ENCODE results near the gene PIKFYVE.
"Not testable (repeated sequence)": the region's sequence is repeated elsewhere in the genome, so short reads cannot be mapped to it uniquely, and the experiment has no call there.

Gene PIKFYVE

DNA sequence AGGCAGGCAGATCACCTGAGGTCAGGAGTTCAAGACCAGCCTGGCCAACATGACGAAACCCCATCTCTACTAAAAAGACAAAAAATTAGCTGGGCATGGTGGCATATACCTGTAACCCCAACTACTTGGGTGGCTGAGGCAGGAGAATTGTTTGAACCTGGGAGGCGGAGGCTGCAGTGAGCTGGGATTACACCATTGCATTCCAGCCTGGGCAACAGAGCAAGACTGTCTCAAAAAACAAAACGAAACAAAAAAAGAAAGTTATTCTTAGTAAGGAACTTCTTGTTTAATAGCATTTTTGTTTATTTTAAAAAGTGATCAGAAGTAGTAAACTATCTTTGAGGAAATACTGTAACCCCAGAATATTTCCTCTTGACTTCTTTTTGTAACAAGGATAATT is 90.4 kb downstream of the PIKFYVE start:
- DNase-seq, H3K27ac Mint-ChIP-seq, H3K4me3 Mint-ChIP-seq, H3K9me3 Mint-ChIP-seq, H3K4me1 Mint-ChIP-seq, ATAC-seq, H3K27me3 Mint-ChIP-seq: not testable (repeated sequence)
- H3K36me3 Mint-ChIP-seq (ENCODE audit: low read depth), result peaks cover 38% of the 10 kb centered on the region

DNA sequence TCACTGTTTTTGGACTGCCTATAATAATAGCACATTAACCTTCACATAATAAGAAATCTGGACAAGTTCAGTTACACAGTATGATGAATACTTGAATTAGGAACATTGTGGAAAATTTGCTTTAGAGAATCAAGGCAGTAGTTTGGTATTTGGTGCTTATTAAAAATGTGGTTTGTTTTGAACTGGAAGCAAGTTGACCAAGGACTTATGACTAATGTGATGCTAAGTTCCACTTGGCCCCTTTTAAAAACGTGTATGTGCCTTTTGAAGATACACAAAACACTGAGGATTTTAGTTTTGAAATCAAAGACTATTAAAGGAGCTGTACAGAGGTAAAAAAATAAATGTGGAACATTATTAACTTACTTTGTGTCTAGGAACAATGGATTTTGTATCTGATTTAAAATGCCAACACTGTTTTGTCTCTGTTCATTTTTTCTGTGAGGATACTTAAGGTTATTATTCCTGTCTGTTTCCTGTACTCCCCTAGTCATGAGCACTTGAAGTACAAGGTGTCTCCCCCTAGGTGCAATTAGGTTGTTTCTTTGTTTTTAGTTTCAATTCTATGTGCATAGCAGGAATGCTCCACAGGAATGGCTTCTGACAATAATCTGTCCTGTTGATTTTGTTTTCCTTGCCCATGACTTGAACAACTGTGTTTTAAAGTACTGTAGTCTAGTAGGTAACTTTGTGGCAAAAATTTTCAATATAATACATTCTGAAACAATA is 91.0 kb downstream of the PIKFYVE start:
- DNase-seq (no peak), ATAC-seq (no peak)
- no peak overlapping the region for H3K4me3 Mint-ChIP-seq
- H3K36me3 Mint-ChIP-seq (ENCODE audit: low read depth), result peaks cover 33% of the 10 kb centered on the region
- H3K9me3 Mint-ChIP-seq, result no peaks in the 10 kb centered on the region
- peaks cover 8% of the 10 kb centered on the region for H3K4me1 Mint-ChIP-seq
- H3K27ac Mint-ChIP-seq, result peak overlapping the region; percentile 69
- H3K27me3 Mint-ChIP-seq, result no peaks in the 10 kb centered on the region

- ATAC-seq (no peak), DNase-seq (no peak)
- peaks cover 21% of the 10 kb centered on the region for H3K36me3 Mint-ChIP-seq (ENCODE audit: low read depth)
- peaks cover 12% of the 10 kb centered on the region for H3K4me1 Mint-ChIP-seq
- H3K27ac Mint-ChIP-seq, result no peak overlapping the region
- H3K9me3 Mint-ChIP-seq, result no peaks in the 10 kb centered on the region
- no peaks in the 10 kb centered on the region for H3K27me3 Mint-ChIP-seq
- H3K4me3 Mint-ChIP-seq, result no peak overlapping the region
Measured at GRCh38 chr2:208358758-208359631, 92.9 kb downstream of the PIKFYVE start.

DNA sequence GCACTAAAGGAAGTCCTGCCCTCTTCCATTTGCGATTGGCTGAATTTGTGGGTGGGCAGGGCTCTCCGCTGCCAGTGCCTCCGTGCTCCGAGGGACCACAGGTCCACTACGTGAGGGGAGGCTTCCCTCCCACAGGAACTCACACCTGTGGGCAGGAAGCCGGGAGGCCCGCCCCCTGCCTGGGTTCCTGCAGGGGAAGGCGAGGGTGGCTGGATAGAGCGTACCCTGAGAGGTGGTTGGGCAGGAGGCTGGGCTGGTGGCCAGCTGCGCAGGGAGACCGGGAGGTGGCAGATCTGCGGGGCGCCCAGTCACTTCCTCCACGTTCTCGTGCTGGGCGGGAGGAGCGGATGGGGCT is 93.6 kb downstream of the PIKFYVE start:
- peak; percentile 35 for ATAC-seq
- no peak overlapping the region for H3K4me3 Mint-ChIP-seq
- H3K4me1 Mint-ChIP-seq, result peaks cover 12% of the 10 kb centered on the region
- no peak for DNase-seq
- H3K27me3 Mint-ChIP-seq, result no peaks in the 10 kb centered on the region
- H3K36me3 Mint-ChIP-seq (ENCODE audit: low read depth), result peaks cover 17% of the 10 kb centered on the region
- H3K9me3 Mint-ChIP-seq, result peaks cover 4% of the 10 kb centered on the region
- H3K27ac Mint-ChIP-seq, result no peak overlapping the region

DNA sequence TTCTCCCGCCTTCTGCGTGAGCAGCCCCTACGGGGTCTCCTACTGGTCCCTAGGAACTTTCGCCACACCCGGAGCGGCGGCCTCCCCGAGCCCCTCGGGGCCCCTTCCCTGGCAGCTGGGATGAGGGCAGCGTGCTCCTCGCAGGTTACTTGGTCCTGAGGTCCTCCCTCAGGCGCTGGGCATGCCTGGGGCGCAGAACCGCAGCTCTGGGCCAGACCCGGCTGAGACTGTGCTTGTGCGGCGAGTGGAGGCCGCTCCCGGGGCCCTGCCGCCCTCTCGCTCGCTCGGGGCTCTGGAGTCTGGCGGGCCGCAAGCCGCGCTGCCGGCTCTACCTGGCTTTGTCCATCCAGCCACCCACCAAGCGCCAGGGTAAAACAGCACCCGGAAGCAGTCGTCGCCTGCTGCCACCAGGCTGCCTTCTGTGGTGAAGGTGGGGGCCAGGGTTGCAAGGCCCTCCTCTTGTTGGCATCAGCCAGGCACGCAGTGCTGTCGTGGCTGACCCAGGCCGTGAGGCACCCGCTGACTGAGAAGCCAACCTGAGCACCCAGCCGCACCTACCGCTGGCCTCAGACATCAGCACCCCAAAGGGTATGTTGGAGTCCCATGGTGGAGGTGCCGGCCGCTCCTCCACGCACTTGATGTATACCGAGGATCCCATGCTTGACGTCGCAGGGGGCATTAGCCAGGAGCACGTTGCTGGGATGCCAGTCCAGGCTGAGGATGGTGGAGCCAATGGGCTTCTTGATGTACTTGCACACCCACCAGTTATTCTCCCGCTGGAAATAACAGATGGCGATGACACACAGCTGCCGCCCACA is 94.4 kb downstream of the PIKFYVE start:
- DNase-seq (no peak), ATAC-seq (peak; percentile 26)
- no peak overlapping the region for H3K4me3 Mint-ChIP-seq
- H3K4me1 Mint-ChIP-seq, result peaks cover 12% of the 10 kb centered on the region
- H3K27me3 Mint-ChIP-seq, result no peaks in the 10 kb centered on the region
- peaks cover 10% of the 10 kb centered on the region for H3K9me3 Mint-ChIP-seq
- no peak overlapping the region for H3K27ac Mint-ChIP-seq
- peaks cover 14% of the 10 kb centered on the region for H3K36me3 Mint-ChIP-seq (ENCODE audit: low read depth)

GRCh38 chr2:208361077-208361441 is 95.0 kb downstream of the PIKFYVE start:
- peaks cover 12% of the 10 kb centered on the region for H3K4me1 Mint-ChIP-seq
- H3K9me3 Mint-ChIP-seq, result peaks cover 10% of the 10 kb centered on the region
- H3K27me3 Mint-ChIP-seq, result no peaks in the 10 kb centered on the region
- no peak for ATAC-seq
- H3K27ac Mint-ChIP-seq, result no peak overlapping the region
- DNase-seq, result no peak
- H3K4me3 Mint-ChIP-seq, result no peak overlapping the region
- peaks cover 10% of the 10 kb centered on the region for H3K36me3 Mint-ChIP-seq (ENCODE audit: low read depth)

GRCh38 chr2:208363485-208363884 is 97.4 kb downstream of the PIKFYVE start:
- Mint-ChIP-seq H3K4me1 (peaks cover 4% of the 10 kb centered on the region), H3K4me3 (no peak overlapping the region), H3K9me3 (peaks cover 10% of the 10 kb centered on the region), H3K27me3 (no peaks in the 10 kb centered on the region), H3K36me3 (ENCODE audit: low read depth) (peaks cover 5% of the 10 kb centered on the region), H3K27ac (no peak overlapping the region)
- ATAC-seq (peak; percentile 37), DNase-seq (no peak)

DNA sequence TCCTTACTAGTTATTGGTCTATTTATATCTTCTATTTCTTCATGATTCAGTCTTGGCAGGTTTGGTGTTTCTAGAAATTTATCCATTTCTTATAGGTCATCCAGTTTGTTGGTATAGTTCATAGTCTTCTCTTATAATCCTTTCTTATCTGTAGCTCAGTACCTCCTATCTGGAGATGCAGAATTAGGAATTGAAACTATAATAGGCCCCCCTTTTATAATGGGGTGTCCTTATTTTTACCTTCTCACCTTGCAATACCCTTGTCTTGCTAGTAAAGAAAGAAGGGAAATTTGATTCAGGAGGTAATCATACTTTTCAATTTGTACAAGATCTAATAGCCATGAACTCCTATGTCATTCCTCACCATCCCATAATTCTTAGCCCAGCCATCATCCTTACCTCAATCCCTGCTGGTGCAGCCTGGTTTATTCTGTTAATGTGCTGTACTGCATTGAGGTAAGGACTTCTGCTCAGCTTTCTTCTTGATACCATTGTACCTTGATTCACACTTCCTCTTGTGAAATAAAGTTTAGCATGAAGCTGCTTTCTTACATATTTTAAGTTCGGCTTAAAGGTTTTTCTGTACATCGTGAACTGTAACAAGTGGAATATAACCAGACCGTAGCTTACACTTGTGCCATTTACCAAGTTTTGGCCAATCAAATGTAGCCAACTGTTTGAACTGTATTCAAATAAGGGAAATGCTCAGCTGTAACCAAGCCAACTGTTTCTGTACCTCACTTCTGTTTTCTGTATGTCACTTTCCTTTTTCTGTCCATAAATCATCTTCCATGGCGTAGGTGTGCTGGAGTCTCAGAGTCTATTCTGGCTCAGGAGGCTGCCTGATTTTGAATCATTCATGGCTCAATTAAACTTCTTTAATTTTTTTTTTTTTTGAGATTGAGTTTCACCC is 100.4 kb downstream of the PIKFYVE start:
- H3K4me1 Mint-ChIP-seq, result peaks cover 4% of the 10 kb centered on the region
- H3K27ac Mint-ChIP-seq, result no peak overlapping the region
- no peak for DNase-seq
- peaks cover 10% of the 10 kb centered on the region for H3K9me3 Mint-ChIP-seq
- H3K27me3 Mint-ChIP-seq, result no peaks in the 10 kb centered on the region
- no peak overlapping the region for H3K4me3 Mint-ChIP-seq
- ATAC-seq, result no peak
- peaks cover under 1% of the 10 kb centered on the region for H3K36me3 Mint-ChIP-seq (ENCODE audit: low read depth)

DNA sequence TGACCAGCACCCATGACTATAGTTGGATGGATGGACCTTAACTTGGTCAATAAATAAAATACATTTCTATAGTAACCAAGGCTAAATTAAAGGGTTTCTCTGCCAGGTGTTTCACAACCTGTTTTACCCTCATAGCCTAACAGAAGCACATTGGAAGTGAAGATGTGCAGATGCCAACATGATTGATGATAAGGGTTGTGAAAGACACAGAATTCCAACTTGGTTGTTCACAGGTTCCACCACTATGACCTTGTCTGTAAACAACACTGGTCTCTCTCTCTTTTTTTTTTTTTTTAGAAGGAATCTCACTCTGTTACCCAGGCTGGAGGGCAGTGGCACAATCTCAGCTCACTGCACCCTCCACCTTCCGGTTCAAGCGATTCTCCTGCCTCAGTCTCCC is 103.0 kb downstream of the PIKFYVE start:
- Mint-ChIP-seq H3K27me3 (no peaks in the 10 kb centered on the region), H3K9me3 (peaks cover 10% of the 10 kb centered on the region), H3K4me3 (no peak overlapping the region), H3K27ac (no peak overlapping the region), H3K4me1 (no peaks in the 10 kb centered on the region), H3K36me3 (ENCODE audit: low read depth) (no peaks in the 10 kb centered on the region)
- no peak for DNase-seq
- no peak for ATAC-seq

- Mint-ChIP-seq H3K27ac (no peak overlapping the region), H3K9me3 (no peaks in the 10 kb centered on the region), H3K36me3 (ENCODE audit: low read depth) (no peaks in the 10 kb centered on the region), H3K27me3 (no peaks in the 10 kb centered on the region), H3K4me3 (no peak overlapping the region), H3K4me1 (no peaks in the 10 kb centered on the region)
- DNase-seq (no peak), ATAC-seq (no peak)
Measured at GRCh38 chr2:208370881-208371633, 105.0 kb downstream of the PIKFYVE start.

DNA sequence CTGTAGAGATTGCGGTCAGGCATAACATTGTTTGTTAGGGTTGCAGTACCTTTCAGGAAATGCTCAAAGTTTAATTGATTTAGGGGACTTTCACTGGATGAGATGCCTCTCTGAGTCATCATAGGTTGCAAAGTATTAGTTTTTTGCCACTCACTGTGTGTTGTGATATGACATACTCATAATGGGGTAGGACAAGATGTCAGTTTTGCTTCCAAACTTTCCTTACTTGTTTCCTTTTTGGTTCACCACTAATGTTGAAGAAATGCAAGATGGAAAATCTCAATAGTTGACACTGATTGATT is 105.5 kb downstream of the PIKFYVE start:
- no peak overlapping the region for H3K4me3 Mint-ChIP-seq
- DNase-seq (no peak), ATAC-seq (no peak)
- H3K36me3 Mint-ChIP-seq (ENCODE audit: low read depth), result no peaks in the 10 kb centered on the region
- H3K27me3 Mint-ChIP-seq, result no peaks in the 10 kb centered on the region
- H3K27ac Mint-ChIP-seq, result no peak overlapping the region
- H3K9me3 Mint-ChIP-seq, result no peaks in the 10 kb centered on the region
- H3K4me1 Mint-ChIP-seq, result no peaks in the 10 kb centered on the region

GRCh38 chr2:208373460-208374089 is 107.5 kb downstream of the PIKFYVE start:
- Mint-ChIP-seq H3K36me3 (ENCODE audit: low read depth) (no peaks in the 10 kb centered on the region), H3K4me1 (no peaks in the 10 kb centered on the region), H3K4me3 (no peak overlapping the region), H3K27ac (no peak overlapping the region), H3K27me3 (no peaks in the 10 kb centered on the region), H3K9me3 (no peaks in the 10 kb centered on the region)
- DNase-seq (peak; percentile 11), ATAC-seq (no peak)

- H3K4me3 Mint-ChIP-seq, result no peak overlapping the region
- no peaks in the 10 kb centered on the region for H3K4me1 Mint-ChIP-seq
- H3K27ac Mint-ChIP-seq, result no peak overlapping the region
- no peaks in the 10 kb centered on the region for H3K36me3 Mint-ChIP-seq (ENCODE audit: low read depth)
- ATAC-seq, result no peak
- peaks cover 3% of the 10 kb centered on the region for H3K27me3 Mint-ChIP-seq
- no peak for DNase-seq
- no peaks in the 10 kb centered on the region for H3K9me3 Mint-ChIP-seq
Measured at GRCh38 chr2:208375491-208376068, 109.5 kb downstream of the PIKFYVE start.

Measured in activated naive CD8-positive, alpha-beta T cell treated with anti-CD3 and anti-CD28 coated beads, Interleukin-2, amount 50 U/mL, for 24 hours (primary cell).